Measurements from ENCODE around the gene HPCAL1.
A peak's percentile ranks its signal among the peaks of the same experiment; 100 is the strongest.
"Not testable (repeated sequence)": the region's sequence is repeated elsewhere in the genome, so short reads cannot be mapped to it uniquely, and the experiment has no call there.

HPCAL1 gene

DNA sequence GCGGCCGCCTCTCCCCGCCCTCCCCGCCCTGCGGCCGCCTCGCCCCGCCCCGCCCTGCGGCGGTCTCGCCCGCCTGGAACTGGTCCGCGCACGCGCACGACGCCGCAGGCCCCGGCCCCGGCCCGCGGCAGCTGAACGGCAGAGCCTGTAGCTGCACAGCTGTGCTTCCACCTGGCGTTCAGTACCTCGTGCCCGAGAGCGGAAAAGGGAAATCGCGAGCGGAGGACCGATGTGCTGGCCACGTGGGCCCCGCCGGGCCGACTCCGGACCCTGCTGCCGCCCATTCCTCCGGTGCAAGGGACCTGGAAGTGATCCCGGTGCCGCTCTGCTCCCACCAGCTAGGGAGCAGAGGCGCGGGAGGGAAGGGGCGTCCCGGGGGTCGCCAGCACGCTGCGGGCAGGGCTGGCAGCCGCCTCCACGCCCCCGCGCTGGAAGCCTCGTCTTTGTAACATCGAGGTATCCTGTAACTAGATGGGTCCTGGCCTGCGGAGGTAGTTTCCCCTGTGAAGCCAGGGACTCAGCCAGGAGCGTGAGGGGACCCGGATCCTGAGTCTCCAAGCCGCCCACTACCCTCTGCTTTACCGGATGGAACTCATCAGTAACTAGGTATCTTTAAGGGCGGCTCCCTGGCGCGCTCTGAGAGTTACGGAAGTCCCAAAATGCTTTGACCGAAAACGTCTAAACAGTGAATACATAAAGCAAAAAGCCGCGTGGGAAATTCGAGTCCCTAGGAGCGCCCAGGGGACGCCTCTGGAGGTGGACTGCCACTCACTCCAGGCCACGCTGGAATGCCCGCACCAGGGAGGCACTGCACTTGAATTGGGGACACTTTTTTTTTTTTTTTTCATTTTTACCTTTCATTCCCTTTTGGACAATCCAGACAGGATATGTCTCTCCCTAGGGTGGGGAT is 146.1 kb downstream of the HPCAL1 start:
- DNase-seq, result peak; percentile 25

DNA sequence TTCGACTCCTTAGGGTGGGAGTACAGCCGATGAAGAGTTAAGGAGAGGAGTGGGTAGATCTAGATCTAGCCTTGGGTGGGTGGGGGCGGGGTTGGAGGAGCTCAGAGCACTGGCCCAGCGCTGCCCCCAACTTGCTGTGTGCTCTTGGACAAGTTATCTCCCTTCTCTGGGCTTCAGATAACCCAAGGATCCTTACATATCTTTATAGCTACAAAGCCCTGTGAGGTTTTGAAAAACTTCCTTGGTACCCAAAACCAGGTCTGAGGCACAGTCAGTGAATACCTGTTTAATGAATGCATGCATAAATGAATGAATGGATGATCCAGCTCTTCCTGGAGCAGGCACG is 146.8 kb downstream of the HPCAL1 start:
- DNase-seq, result no peak

DNA sequence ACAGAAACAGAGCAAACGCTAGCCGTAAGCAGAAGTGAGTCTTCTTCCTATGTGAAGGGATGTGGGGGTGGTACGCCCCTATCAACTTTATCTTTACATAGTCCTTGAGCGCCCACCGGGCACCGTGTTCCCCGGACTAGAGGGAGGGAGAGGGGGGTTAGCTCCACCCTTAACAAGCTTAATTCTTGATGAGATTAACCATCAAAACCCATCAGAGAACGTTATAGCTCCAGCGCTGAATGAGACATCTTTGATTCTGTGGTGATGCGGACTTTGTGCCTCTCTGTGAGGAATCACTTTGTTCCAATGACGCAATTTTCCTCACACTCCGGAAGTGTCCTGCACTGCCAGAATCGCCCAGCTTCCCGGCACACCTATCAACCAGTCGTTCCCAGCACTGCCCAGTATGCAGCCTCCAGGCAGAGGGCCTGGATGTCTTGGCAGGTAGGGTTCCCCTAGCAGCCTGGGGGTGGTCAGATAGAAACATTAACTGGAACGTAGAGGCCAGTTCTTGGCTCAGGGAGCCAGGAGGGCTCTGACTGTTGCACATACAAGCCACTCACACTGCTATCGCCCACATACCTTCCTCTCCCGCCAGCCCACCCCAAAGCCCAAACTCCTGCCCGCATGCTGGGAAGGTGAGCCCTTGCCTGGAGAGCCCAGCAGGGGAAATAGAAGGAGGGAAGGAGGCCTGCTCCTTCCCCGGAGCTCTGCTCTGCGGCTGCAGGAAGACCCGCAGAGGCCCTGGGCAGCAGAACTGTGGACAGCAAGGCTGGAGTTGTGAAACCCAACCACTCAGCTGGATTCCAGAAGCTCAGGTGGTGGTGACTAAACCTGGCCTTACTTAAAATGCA is 147.4 kb downstream of the HPCAL1 start:
- DNase-seq, result no peak

DNA sequence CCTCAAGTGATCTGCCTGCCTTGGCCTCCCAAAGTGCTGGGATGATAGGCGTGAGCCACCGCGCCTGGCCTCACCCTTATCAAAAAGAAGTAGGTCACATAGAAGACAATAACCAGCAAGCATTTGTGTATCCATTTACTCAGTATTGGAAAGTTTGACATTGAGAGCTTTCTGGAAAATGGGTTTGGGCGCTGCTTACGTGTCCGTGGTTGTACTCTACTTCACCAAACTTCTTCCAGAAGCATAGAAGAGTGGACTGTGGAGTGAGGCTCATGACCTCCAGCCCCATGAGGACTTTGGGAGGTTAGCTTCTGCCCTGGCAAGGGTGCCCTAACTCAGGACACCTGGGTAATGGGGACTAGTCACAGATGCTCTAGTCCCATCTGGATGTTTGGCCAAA is 149.1 kb downstream of the HPCAL1 start:
- DNase-seq, result no peak

DNA sequence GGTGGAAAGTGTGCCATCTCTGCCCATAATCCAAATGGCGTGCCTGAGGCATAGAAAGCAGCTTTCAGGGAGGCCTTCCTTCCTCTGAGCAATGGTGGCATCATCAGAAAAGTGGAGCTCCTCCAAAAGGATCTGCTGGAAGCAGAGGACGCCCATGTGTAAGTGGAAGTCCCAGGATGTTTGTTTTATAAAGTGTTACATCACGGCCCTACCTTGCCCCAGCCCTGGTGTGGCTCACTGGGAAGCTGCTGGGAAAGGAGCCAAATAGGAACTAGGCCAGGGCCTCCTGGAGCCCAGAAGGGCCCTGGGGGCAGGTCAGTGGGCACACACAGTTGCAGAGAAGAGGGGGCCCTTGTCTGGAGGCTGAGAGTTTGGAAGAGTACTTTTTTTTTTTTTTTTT is 149.6 kb downstream of the HPCAL1 start:
- DNase-seq, result peak; percentile 92

DNA sequence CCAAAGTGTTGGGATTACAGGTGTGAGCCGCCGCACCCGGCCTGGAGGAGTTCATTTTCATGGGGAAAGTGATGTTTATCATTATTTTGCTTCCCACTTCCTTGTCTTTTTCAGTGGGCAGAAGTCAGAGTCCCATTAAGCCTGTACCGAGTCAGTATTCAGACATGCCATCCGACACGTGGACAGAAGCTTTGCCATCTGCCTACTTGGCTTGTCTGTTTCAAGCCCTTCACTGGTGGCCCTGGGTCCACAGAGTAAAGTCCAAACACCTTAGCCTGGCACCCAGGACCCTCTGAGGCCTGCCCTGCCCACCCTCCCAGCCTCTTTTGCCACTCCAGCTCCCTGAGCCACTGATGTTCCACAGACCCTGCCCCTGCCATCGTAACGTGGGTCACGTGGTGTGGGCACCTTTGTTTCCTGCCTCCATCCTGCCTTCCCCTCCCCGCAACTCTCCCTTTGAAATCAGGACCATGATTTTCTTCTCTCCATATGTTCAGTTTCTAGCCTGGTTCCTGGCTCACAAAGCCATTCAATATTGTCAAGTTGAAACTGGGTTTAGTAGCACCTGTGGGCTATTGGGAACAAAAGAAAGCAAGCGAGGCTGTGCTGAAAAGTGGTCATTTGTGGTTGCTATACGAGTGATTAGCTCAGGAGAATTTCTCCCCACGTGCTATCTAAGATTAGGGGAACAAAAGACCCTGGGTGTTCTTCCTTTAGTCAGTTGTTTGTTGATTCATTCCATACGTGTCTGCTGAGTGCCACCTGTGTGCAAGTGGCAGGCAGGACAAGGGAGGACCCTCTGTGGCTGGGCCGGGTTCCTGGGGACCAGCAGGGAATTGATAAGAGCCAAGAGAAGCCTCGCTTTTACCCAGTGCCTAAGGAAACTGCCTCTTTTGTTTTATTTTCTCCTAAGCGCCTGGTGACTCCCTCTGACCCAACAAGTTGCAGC is 150.5 kb downstream of the HPCAL1 start:
- DNase-seq, result no peak

DNA sequence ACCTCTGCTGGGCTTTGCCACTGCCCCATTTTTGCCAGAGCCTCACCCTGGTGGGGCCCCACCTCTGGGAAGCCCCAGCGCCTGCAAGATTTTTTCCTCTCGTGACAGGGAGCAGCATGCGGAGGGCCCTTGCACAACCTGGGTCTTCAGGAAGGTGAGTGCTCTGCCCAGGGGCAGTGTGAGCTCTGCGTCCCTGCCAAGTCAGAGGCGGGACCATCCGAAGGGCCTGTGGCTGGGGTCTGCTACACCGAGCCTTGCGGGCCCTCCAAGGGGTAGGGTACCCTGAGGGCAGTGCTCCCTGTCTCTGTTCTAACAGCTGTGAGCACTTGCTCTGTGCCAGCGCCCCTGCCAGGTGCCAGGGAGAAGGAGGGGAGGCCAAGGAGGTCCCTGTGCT is 151.2 kb downstream of the HPCAL1 start:
- DNase-seq, result no peak

DNA sequence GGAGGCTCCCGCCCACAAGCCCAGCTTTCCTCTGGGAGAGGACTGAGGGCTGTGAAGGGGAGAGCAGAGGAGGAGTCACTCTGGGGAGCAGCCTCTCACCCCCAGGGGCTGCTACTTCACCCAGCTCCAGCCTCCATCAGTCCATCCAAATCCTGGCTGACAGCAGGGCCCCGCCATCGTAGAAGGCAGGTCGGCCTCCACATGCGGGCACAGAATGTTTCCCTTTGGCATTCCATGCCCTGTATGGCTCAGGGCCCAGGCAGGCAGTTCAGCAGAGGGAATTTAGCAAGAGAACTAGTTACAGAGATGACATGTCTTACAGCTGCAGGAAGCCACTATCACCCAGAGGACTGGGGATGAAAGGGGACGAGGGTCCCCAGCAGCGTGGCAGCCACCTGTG is 151.8 kb downstream of the HPCAL1 start:
- no peak for DNase-seq

DNA sequence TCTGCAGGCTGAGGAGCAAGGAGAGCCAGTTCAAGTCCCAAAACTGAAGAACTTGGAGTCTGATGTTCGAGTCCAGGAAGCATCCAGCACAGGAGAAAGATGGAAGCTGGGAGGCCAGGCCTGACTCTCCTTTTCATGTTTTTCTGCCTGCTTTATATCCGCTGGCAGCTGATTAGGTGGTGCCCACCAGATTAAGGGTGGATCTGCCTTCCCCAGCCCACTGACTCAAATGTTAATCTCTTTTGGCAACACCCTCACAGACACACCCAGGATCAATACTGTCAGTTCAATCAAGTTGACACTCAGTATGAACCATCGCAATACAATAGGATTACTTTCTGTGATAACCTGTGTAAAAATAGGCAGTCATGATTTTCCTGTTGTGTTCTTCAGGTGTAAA is 154.5 kb downstream of the HPCAL1 start:
- DNase-seq, result not testable (repeated sequence)

DNA sequence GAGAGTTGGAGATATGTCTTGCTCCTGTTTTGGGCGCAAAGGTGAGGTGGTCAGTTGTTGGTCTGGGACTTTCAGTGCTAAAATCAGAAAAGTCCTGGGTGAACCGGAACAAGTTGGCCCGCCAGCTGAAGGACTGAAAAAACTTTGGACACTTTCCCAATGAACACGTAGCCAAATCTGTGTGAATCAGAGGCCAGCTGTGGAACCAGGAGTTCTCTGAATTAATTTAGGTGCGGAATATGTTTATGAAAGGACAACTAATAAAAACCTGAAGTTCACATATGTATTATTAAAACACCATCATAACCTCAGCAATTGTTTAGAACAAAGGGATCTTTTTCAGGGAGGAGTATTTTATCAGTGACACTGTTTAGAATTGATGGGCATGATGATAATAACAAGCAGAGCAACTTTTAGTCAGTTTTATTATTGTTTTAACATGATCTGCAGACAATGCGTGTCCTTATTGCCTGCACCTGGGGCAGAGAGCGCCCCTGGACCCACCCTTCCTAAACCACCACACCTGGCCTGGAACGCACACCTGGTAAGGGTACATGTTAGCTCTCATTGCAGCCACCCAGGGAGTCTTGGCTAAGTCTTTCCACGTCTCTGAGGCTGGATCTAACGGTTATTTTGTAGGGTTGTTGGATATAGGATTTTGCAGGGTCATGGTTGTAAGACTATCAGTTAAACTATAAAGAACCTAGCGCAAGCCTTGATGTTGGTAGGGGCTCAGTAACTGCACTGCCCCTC is 155.3 kb downstream of the HPCAL1 start:
- no peak for DNase-seq

DNA sequence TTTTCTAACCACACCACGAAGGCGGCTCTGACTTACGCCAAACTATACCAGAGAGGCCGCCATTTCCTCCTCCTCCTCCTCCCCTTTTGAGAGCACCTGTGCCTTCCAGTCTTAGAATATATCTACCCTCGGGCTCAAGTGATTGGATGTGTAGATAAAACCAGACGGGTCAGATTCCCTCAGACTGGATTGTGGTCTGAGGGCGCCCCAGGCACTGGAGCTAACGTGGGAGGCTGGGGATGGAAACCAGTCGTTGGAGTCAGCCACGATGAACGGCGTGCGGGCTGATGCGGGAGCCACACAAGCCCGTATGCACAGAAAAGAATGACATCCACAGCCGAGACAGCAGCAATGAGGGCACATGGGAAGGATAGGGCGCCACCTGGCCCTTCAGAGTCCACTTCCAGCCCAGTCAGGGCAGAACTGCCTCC is 157.7 kb downstream of the HPCAL1 start:
- no peak for DNase-seq

DNA sequence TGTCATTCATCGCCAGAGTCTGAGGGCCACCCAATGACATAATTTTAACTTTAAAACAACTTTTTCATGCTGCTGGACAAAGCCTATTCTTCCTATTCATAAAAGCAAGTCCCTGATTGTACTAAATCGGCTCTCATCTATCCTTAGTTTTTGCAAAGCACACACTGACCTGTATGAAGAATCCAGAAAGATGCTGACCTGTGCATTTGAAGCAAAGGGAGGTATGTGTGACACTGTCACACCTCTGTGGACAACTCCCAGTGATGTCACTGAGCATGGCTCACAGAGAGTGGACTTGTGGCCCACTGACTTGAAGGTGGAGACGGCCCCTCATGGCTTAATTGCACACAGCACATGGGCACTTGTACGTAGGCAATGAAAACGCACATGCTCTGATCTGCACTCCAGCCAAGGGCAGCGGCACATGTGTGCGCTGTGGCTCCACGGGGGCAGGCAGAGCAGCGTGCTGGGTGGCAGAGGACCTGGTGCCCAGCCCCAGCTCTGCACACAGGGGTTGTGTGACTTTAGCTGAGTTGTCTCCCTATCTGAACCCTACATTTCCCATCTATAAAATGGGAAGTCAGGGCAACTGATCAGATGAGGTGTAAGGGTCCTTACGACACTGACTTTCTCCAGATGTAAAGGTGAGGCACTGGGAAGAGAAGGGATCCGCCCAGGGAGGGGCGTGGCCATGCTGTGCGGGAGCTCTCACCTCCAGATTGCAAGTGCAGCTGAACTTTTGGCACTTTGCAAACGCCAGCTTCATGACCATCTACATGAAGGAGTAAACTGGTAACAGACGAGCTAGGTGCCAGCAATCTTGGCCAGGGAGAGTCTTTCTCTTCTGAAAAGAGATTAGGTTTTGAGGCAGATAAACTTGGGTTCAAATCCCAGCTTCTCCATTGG is 159.7 kb downstream of the HPCAL1 start:
- DNase-seq, result no peak

DNA sequence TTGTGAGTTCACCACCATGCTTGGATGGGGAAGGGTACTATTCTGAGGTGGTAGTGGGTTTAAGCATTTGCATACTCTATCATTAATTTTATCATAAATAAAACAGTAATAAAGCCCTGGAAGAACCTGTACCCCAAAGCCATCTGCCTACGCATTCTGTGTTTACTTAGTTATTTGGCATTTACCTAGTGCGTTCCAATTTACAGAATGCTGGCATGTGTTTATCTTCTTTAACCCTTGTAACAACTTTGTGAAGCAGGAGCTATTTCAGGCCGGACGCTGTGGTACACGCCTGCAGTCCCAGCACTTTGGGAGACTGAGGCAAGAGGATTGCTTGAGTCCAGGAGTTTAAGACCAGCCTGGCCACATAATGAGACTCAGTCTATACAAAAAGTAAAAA is 163.2 kb downstream of the HPCAL1 start:
- no peak for DNase-seq

DNA sequence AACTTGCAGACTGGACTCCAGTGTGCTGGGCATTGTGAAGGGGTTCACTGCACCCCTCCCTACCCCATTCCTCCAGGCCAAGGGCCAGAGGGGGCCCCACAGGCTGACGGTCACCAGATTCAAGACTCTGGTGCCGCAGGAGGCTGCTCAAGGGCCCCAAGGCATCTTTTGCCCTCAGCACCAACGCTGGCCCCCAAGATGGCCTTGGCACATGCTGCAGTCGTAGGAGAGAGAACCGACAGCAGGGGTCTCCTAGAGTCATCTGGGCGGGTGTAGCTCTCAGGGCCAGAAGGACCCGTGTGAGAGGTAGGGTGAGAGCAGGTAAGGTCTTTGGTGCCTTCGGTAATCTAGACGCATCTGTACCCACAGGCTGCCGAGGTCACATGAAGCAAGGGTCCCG is 164.1 kb downstream of the HPCAL1 start:
- no peak for DNase-seq

DNA sequence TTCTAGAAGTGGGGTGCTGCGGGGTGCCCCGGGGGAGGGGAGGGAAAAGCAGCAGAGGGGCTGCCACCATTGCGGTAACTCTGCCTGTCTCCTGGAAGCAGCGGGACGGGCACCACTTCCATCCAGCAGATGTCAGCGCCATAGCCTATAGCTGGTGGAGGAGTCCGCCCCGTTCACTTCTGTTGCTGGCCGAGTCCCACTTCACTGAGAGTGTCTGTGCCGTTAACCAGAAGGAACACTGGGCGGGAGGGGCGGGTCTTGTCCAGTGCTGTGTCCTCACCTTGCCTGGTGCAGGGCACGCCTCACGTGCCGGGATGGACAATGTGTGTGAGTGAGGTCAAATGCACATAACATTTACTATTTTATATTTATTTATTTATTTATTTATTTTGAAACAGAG is 164.7 kb downstream of the HPCAL1 start:
- no peak for DNase-seq

DNA sequence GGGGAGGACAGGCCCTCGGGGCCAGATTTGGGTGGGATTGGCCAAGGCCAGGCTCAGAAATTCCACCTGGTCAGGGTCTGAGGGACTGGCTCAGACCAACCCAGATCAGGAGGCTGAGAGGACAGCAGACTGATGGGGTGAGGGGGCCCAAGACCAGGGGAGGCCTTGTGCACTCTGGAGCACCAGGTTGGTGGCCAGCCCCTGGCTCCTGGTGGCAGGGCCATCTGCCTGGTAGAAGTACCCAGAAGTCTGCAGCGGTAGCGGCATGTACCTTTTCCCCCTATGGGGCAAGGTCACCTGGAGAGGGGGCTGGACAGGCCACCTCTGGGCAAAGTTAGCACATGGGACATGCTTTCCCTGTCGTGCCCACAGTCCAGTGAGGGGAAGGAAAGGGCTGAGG is 166.6 kb downstream of the HPCAL1 start:
- no peak for DNase-seq

DNA sequence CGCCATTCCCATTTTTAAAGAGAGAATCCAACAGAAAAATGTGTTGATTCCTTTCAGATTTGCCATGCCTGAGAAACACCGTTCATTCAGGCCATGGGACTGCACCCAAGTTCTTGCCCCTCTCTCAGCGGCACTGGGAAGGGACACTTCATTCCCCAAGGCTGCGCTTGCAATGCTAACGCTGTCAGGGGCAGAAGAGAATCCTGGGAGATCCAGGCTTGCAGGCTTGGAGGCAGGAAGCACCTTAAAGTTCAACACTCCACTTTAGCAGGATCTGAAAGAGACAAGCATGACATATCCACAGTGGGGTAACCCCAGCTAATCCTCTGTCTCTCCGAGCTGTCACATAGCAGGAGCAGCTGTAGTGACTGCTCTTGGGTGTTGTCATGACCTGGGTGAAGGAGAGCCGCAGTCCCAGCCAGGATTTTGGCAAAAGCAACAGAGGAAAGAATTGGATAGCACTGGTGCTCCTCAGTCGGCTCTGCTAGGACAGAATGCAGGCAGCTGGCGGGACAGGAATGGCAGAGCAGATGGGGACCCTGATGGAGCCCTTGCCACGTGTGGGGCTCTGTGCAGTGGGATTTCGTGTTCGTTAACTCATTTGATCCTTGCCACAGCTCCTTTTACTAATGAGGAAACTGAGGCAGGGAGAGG is 167.4 kb downstream of the HPCAL1 start:
- no peak for DNase-seq

DNA sequence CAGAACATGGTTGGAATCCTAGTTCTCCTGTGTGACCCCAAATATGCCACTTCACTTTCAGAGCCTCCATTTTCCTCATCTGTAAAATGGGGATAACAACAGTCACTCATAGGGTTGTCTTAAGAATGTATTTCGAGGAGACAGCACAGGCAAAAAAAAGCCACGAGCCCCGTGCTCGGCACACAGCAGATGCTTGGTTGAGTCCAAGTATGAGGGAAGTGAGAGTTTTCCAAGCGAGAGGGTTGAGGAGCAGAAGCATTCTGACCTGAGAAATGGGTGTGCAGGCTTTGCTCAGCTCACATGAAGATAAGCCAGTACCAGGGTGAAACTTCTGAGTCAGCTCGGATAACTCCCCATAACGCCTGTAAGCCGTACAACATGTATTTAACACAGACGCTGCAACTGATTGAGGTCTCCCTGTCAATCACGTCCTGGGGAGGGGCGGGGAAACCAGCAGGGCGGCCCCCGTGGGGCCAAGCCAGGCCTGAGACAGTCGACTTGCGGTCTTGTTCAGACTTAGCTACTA is 168.4 kb downstream of the HPCAL1 start:
- DNase-seq, result no peak

DNA sequence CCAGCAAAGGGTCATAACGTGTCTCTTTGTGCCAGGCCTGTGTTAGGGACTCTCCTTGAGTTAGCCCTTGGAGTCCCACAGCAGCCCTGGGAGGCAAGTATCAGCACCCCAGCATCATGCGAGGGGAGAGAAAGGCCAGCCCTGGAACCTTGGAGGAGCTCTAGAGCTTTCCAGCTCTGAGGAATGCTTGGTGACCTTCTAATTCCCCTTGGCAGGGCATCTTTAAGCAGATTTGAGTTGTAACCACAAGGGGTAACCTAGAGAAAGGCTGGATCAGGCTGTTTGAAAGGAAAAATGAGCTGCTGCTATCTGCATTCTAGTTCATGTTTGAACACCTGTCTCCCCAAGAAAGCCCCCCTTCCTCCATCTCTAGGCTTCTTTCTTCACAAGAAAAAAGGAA is 169.3 kb downstream of the HPCAL1 start:
- DNase-seq, result no peak

DNA sequence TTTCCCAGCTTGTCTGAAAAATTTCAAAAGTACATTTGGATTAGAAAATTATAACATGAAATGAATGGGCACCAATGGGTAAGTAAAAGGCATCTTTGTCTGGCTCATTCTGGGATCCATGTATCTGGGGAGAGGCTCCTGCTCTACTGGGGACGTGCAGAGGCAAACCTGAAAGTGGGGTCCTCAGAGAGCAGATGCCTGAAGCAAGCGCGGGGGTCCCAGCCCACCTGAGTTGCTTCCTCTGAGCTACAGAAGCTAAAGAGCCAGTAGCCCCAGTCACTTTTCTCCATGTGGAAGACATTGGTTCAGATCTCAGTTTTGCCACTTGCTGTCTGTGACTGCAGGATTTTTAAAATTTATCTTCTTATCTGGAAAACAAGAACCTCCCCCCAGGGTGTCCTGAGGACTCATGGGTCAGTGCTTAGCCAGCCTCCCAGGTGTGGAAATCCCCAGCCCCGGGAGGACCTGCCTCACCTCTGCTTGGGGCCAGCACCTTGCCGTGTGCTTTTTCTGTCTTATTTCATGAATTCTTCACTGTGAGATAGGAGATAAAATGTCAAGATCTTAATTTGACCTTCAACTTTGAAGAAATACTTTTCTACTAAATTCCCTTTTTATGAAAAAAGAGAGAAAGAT is 170.5 kb downstream of the HPCAL1 start:
- DNase-seq, result no peak

Data from EL (cell line).